ENCODE measurements around the gene ATP2B3.

ATP2B3 gene

GRCh38 chrX:153610836-153611213 lies 93.4 kb downstream of the ATP2B3 start:
- DNase-seq (ENCODE audit: low read depth in 2 of 2), result no peak
- no peak overlapping the region for H3K4me3 ChIP-seq (replicated peaks in 1 of 2; ENCODE audit: low read depth in 2 of 2, low read length in 2 of 2)
- TF ChIP-seq CTCF (IDR thresholded peaks at IDR 0.05; ENCODE audit: low read depth, low read length), result no peak

- no peak for TF ChIP-seq CTCF (IDR thresholded peaks at IDR 0.05; ENCODE audit: low read depth, low read length)
- no peak overlapping the region for H3K4me3 ChIP-seq (replicated peaks in 1 of 2; ENCODE audit: low read depth in 2 of 2, low read length in 2 of 2)
- DNase-seq (ENCODE audit: low read depth in 2 of 2), result peak in 1 of 2 donors; percentile 13
These were observed 94.1 kb downstream of the ATP2B3 start for GRCh38 chrX:153611298-153612095.

GRCh38 chrX:153612413-153612812 lies 95.0 kb downstream of the ATP2B3 start:
- TF ChIP-seq CTCF (IDR thresholded peaks at IDR 0.05; ENCODE audit: low read depth, low read length), result no peak
- DNase-seq (ENCODE audit: low read depth in 2 of 2), result no peak
- H3K4me3 ChIP-seq (replicated peaks in 1 of 2; ENCODE audit: low read depth in 2 of 2, low read length in 2 of 2), result no peak overlapping the region

- no peak for TF ChIP-seq CTCF (IDR thresholded peaks at IDR 0.05; ENCODE audit: low read depth, low read length)
- H3K4me3 ChIP-seq (replicated peaks in 1 of 2; ENCODE audit: low read depth in 2 of 2, low read length in 2 of 2), result no peak overlapping the region
- no peak for DNase-seq (ENCODE audit: low read depth in 2 of 2)
These were observed 97.4 kb downstream of the ATP2B3 start for GRCh38 chrX:153614818-153615217.

GRCh38 chrX:153620576-153620975 lies 103.1 kb downstream of the ATP2B3 start:
- TF ChIP-seq CTCF (IDR thresholded peaks at IDR 0.05; ENCODE audit: low read depth, low read length), result no peak
- no peak overlapping the region for H3K4me3 ChIP-seq (replicated peaks in 1 of 2; ENCODE audit: low read depth in 2 of 2, low read length in 2 of 2)
- DNase-seq (ENCODE audit: low read depth in 2 of 2), result no peak

- no peak overlapping the region for H3K4me3 ChIP-seq (replicated peaks in 1 of 2; ENCODE audit: low read depth in 2 of 2, low read length in 2 of 2)
- TF ChIP-seq CTCF (IDR thresholded peaks at IDR 0.05; ENCODE audit: low read depth, low read length), result no peak
- no peak for DNase-seq (ENCODE audit: low read depth in 2 of 2)
These were observed 104.6 kb downstream of the ATP2B3 start for GRCh38 chrX:153621949-153622598.
